ENCODE measurements around the gene TEDC2.
"Not testable (repeated sequence)": the region's sequence is repeated elsewhere in the genome, so short reads cannot be mapped to it uniquely, and the experiment has no call there.

Gene TEDC2

GRCh38 chr16:2439598-2439997, 20.3 kb upstream of the TEDC2 start:
- DNase-seq = no peak

- not testable (repeated sequence) for DNase-seq
These were observed 18.6 kb upstream of the TEDC2 start for GRCh38 chr16:2441143-2441804.

DNA sequence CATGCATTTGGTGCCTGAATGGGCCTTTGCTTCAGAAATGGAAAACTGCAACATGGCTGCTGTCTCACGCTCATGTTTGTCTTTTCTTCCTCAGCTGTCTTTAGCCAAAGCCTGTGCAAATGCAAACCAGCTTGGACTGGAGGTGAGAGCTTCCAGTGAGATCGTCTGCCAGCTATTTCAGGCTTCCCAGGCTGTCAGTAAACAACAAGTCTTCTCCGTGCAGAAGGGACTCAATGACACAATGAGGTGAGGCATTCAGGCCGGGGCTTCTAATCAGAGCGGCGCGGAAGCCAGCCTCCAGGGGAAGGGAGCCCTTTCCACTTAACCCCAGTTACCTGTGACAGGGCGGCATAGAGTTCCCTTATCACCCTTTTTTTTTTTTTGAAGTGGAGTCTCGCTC, 16.4 kb upstream of the TEDC2 start:
- no peak for DNase-seq

- no peak for DNase-seq
These were observed 11.9 kb upstream of the TEDC2 start for GRCh38 chr16:2447920-2448583.

DNA sequence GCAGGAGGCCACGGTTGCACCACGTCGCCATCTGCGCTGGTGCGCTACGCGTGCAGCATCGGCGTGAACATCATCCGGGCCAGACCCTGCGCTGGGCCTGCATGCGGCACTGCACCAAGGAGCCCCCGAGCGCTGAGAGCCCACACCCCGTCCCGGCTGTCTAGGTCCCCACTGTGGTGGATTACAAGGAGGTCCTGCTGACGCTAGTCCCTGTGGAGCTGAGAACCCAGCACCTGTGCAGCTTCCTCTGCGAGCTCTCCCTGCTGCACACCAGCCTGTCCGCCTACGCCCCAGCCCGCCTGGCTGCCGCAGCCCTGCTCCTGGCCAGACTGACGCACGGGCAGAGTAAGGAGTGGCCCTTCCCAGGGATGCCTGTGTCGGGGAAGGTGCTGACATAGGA, 10.8 kb upstream of the TEDC2 start:
- no peak for DNase-seq

DNA sequence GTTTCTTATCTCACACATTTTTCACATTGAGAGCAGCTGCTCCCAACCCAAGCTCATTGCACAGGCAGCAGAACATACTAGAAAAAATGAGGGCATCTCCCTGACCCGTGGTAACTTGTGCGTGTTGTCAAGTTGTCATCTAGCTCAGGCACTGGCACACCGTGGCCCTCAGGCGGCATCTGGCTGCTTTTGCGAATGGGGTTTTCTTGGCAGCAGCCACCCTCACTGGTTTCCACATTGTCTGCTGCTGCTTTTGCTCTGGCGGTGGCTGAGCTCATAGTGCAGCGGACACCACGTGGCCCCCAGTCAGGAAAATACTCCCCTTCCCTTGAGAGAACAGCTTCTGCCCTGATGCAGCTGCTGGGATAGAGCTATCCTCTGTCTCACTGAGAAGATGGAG, 9.4 kb upstream of the TEDC2 start:
- no peak for DNase-seq

- no peak for DNase-seq
These were observed 8.9 kb upstream of the TEDC2 start for GRCh38 chr16:2450975-2451381.

GRCh38 chr16:2451851-2452320, 8.0 kb upstream of the TEDC2 start:
- DNase-seq = no peak

DNA sequence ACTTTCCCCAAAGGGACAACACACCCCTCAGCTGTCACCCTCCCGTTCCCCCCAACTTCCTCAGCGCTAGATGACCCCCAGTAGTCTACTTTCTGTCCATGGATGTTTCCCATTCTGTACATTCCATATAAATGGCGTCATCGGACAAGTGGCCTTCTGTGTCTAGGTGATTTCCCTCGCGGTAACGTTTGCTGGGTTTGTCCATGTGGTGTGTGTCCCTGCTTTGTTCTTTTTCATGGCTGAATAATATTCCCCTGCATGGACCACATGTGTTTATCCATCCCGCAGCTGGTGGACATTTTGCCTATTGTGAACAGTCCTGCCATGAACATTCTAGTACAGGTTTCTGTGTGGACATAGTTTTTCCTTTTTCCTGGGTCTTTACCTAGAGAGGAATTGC, 7.3 kb upstream of the TEDC2 start:
- no peak for DNase-seq

GRCh38 chr16:2455081-2455845, 4.6 kb upstream of the TEDC2 start:
- DNase-seq = no peak

GRCh38 chr16:2456551-2457153, 3.3 kb upstream of the TEDC2 start:
- no peak for DNase-seq

DNA sequence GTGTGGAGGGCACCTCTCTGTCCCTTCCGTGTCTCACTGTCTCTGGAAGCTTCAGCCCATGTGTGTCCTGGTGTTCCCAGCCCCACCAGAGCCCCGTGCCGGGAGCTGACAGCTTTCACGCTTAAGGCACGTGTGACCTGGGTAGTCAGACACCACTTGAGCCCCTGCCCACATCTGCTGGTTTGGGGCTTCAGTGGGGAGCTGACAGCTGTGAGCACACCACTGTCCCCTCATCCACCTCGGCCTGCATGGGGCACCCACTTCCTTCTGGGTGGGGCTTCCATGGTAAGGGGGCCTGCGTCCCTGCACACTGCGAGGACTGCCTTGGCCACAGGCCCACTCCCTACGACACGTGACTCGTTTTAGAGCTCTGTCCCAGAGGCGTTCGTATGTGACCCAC, 2.6 kb upstream of the TEDC2 start:
- no peak for DNase-seq

DNA sequence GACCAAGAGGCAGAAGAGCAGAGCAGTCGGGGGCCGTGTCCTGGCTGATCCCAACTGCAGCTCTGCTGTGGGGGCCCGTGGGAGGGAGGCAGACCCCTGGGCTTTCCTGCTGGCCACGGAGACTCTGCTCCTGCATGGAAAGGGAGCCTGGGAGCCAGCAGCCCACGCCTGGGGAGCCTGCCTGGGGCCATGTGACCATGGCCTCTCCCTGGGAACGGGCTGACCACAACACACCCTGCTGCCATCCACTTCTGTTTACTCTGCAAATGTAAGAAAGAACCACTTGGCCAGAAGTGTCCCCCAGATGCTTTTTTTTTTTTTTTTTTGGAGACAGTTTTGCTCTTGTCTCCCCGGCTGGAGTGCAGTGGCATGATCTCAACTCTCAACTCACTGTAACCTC, 2.0 kb upstream of the TEDC2 start:
- no peak for DNase-seq

DNA sequence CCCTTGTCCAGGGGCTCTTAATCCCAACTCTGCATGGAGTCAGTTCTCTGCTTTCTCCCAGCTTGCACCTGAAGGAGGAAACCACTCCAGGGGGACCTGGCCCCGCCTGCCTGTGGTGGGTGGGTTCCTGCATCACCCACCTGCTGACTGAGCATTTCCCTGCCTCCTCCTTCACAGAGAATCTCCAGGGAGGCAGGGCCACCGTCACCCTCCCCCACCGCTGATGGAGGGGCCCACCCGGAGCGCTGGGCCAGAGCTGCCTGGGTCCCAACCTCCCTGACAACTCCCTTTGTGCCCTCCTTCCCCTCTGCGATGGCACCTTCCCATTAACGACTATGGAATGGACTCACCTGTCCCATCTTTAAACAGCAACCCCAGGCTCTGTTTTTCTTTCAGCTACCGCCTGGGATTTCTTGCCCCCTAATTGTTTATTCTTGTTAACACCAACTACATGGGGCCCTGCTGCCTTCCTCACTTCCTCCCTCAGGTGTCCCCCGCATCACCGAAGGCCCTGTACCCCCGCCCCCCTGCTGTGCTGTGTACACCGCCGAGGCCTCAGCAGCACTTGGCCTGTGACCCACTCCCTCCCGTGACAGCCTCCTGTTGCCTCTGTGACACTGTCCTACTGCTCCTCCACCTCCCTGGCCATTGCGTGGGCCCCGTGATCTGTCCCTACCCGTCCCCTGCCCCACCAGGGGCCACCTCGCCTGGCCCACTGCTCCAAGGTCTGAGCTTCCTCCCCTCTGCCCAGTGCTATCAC, 842 bp upstream of the TEDC2 start:
- DNase-seq = no peak

- no peak for DNase-seq
These were observed 443 bp downstream of the TEDC2 start for GRCh38 chr16:2460391-2460713.

DNA sequence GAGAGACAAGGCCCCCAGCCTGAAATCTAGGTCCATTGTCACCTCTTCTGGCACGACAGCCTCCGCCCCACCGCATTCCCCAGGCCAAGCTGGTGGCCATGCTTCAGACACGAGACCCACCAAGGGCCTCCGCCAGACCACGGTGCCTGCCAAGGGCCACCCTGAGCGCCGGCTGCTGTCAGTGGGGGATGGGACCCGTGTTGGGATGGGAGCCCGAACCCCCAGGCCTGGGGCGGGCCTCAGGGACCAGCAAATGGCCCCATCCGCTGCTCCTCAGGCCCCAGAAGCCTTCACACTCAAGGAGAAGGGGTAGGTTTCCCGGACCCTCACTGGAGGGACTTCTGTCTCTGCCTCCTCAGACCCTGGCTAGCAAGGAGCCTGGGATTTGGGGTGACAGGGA, 1.0 kb downstream of the TEDC2 start:
- DNase-seq = no peak

- DNase-seq = no peak
These were observed 2.3 kb downstream of the TEDC2 start for GRCh38 chr16:2462031-2462866.

DNA sequence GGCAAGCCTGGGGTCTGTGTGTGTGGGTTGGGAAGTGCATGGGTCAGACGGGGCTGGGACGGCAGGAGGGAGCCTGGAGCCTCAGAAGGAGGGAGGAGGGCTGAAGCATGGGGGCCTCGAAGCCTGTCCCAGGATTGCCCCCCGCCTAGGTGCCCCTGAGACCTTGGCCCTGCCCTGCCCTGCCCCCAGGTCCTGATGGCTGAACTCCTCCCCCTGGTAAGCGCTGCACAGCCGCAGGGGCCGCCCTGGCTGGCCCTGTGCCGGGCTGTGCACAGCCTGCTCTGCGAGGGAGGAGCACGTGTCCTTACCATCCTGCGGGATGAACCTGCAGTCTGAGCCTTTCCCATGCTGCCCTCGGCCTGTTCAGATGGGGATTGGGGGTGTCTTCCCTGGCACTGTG, 4.4 kb downstream of the TEDC2 start:
- DNase-seq = no peak

GRCh38 chr16:2465653-2466415, 5.9 kb downstream of the TEDC2 start:
- no peak for DNase-seq

DNA sequence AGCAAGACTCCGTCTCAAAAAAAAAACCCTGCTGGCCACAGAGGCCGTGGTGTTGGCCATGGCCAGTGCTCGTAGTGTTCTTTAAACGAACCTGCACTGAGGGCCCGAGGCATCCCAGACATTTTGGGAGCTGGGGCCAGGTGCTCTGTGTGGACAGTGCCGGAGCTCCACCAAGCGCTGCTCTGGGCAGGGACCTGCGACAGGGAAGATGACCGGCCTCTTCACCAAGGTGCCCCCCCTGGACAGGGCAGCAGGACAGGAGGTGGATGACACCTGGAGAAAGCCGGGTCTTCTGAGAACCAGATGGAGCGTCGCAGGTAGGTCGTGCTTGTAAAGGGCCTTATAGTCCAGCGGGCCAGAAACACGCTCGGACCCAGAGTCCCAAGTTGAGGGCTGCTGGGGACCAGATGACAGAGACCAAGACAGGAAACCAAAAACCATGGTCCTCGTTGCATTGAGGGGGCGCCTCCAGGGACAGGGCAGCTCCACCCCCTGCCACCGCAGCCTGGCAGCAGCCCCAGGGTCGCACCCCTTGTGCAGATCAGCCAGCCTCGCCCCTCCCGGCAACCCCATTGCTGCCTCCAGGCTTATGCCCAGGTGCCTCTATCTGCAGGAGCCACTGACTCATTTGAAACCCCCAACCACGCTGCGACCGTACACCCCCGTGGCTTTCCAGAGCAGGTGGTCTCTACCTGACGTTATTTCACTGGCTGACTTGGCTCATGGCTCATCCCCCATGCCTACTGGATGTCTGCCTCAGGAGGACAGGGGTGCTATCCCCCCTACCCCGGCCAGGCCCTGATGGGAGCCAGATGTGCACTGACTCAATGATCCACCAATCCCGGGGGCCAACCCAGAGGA, 7.0 kb downstream of the TEDC2 start:
- no peak for DNase-seq
